Measurements from ENCODE around the gene ZNF35.

ZNF35 gene

DNA sequence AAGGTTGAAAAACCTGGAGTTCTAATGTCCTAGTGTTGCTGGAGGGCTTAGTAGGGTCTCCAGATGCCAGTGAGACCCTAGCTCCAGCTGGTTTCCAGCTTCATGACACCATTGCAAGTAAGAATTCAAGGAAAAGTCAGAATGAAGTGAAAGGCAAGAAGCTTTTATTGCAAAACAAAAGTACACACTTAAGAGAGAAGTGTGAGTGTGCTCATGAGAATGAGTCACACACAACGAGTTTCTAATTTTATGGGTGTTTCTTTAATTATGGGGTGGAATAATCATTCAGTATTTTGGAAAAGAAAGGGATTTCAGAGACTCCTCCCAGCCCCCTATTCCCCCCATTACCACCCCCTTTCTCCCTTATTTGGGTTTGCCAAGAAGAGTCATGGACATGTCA lies 39.4 kb downstream of the ZNF35 start:
- no peak for DNase-seq

All from NCI-H748 treated with DMSO at 0.1 percent for 48 hours (cell line).